GM23338 (cell line): ENCODE results near the gene ASXL2. TPM values are rescaled to one million over a fixed set of nuclear protein-coding genes. Genes with fewer than 3 reads are reported as not detected.

ENCODE experiments used
- CREB1 ChIP-seq: fragments of 250-450 bp; sonication (Bioruptor Pico); IDR thresholded peaks from 2 replicates; pipeline ENCODE4 v1.5.0; 2020; ENCODE audit warnings: low read depth, mild to moderate bottlenecking, moderate library complexity
- EZH2 ChIP-seq: fragments of 200-600 bp; sonication (generic); IDR thresholded peaks from one replicate; pipeline ENCODE4 v1.8.0; 2017; ENCODE audit warnings: antibody characterized with exemption, mild to moderate bottlenecking, low read depth; ENCODE audit not compliant: unreplicated experiment
- POLR2AphosphoS5 ChIP-seq: IDR thresholded peaks from 2 replicates; pipeline ENCODE4 v1.6.1; 2016; ENCODE audit warnings: antibody characterized with exemption, low read depth
- STAT1 ChIP-seq: IDR thresholded peaks from one replicate; pipeline ENCODE4 v1.6.1; 2016; ENCODE audit warnings: antibody characterized with exemption; ENCODE audit not compliant: unreplicated experiment
- ZNF114 ChIP-seq: fragments of 250-450 bp; sonication (Bioruptor Pico); IDR thresholded peaks from 2 replicates; pipeline ENCODE4 v1.5.0; 2020; ENCODE audit warnings: mild to moderate bottlenecking, moderate library complexity
- ZNF462 ChIP-seq: fragments of 250-450 bp; sonication (Bioruptor Pico); IDR thresholded peaks from 2 replicates; pipeline ENCODE4 v1.5.0; 2020; ENCODE audit warnings: mild to moderate bottlenecking, moderate library complexity
- polyA plus RNA-seq: library from polyadenylated mRNA; unstranded; fragments of >200 nt; fragmentation: Nextera tagmentation; extraction: Ambion mirVana; gene quantifications from 2 replicates; pipeline ENCODE4 v1.2.1, GENCODE V29; 2016
- total RNA-seq: library from RNA; depleted of rRNA; stranded (reverse); fragments of >200 nt; shearing (Covaris generic); gene quantifications from 2 replicates; pipeline ENCODE4 v1.2.3, GENCODE V29; 2014
- TF ChIP-seq, protein P1 (sequence below): IDR thresholded peaks from 2 replicates; pipeline ENCODE4 v1.6.1; 2016; ENCODE audit warnings: antibody characterized with exemption
- TF ChIP-seq, protein P2 (sequence below), 2 experiments: fragments of 200-600 bp in 1 of 2; sonication (generic) in 1 of 2; conservative IDR thresholded peaks; 2 replicates each; pipeline versions ENCODE4 v1.5.1 to v1.6.1; 2016 to 2017; ENCODE audit warnings: antibody characterized with exemption in 2 of 2, low read depth in 2 of 2, mild to moderate bottlenecking in 2 of 2, moderate library complexity in 1 of 2

Gene ASXL2
- total and polyA plus RNA-seq, 2 experiments from 2014 or later: 7.0 to 21.8 TPM

DNA sequence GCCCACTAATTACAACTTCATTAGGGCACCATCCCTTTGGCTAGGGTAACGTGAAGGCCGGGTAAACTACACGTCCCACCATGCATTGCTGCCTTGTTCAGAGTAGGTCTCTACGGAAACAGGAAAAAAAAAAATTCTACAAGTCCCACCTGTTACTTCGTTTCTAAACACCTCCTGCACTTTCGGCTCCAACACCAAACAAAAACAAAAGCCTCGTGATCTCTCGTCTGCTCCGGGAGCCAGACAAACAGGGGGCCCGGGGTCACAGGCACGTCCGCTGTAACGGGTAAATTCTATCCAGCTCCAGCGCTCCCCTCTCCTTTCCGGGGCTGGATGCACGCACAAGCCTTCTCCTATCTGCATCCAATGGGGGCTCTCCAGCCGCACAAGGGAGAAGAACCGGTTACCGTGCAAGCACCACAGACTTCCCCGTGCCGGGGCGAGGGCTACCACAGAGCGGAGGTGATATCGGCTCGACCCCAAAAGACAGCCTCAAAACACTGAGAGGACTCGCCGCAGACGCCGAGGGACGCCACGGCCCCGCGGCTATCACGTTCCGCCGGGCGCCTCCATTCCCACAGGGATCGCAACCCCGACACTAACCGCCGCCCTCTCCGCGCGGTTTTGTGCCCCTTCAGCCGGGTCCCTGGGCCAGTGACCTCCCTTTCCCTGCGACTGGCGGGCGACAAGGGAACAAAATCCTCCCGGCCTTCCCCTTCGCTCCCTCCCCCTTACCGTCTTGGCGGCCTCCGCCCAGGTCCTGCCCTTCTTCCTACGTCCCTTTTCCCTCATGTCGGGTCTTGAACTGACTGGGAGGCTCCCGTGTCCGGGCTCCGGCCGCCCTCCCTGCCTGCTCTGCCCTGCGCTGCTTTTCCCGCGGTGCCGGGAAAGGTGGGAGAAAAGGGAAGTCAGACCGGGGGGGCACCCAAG is 591 bp downstream of the ASXL2 start (continued):
- TF ChIP-seq ZNF462 (CRISPR knock-in tag) (no peak), STAT1 (no peak), ZNF114 (CRISPR knock-in tag) (no peak), POLR2AphosphoS5 (no peak; the same call in 1 of the 2 replicates), EZH2 (no peak), CREB1 (no peak)
- TF ChIP-seq, protein P1, sequence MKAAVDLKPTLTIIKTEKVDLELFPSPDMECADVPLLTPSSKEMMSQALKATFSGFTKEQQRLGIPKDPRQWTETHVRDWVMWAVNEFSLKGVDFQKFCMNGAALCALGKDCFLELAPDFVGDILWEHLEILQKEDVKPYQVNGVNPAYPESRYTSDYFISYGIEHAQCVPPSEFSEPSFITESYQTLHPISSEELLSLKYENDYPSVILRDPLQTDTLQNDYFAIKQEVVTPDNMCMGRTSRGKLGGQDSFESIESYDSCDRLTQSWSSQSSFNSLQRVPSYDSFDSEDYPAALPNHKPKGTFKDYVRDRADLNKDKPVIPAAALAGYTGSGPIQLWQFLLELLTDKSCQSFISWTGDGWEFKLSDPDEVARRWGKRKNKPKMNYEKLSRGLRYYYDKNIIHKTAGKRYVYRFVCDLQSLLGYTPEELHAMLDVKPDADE: no peak; the same call in 1 of the 2 replicates
- TF ChIP-seq, protein P2, sequence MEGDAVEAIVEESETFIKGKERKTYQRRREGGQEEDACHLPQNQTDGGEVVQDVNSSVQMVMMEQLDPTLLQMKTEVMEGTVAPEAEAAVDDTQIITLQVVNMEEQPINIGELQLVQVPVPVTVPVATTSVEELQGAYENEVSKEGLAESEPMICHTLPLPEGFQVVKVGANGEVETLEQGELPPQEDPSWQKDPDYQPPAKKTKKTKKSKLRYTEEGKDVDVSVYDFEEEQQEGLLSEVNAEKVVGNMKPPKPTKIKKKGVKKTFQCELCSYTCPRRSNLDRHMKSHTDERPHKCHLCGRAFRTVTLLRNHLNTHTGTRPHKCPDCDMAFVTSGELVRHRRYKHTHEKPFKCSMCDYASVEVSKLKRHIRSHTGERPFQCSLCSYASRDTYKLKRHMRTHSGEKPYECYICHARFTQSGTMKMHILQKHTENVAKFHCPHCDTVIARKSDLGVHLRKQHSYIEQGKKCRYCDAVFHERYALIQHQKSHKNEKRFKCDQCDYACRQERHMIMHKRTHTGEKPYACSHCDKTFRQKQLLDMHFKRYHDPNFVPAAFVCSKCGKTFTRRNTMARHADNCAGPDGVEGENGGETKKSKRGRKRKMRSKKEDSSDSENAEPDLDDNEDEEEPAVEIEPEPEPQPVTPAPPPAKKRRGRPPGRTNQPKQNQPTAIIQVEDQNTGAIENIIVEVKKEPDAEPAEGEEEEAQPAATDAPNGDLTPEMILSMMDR (conservative IDR thresholded peaks at IDR 0.05; ENCODE audit: low read depth in 2 of 2): no peak
